HCT116 (cell line): ENCODE results near the gene RBM33.

Source experiments
- ATF3 ChIP-seq: IDR thresholded peaks from 2 replicates; pipeline ENCODE4 v1.6.1; 2012
- EGR1 ChIP-seq: IDR thresholded peaks from 2 replicates; pipeline ENCODE4 v1.6.1; 2012; ENCODE audit warnings: low read depth
- EZH2 ChIP-seq: fragments of 200-600 bp; sonication (generic); IDR thresholded peaks from 2 replicates; pipeline ENCODE4 v1.6.1; 2017; ENCODE audit warnings: antibody characterized with exemption, mixed run types
- RAD21 ChIP-seq: IDR thresholded peaks from 2 replicates; pipeline ENCODE4 v1.6.1; 2012; ENCODE audit warnings: low read depth, mild to moderate bottlenecking
- TCF7L2 ChIP-seq: IDR thresholded peaks from 2 replicates; pipeline ENCODE4 v1.7.0; 2011; ENCODE audit warnings: borderline replicate concordance, inconsistent platforms; ENCODE audit not compliant: insufficient read depth, insufficient read length; ENCODE audit errors: extremely low read depth
- ZFX ChIP-seq: fragments of 450-650 bp; IDR thresholded peaks from 2 replicates; pipeline ENCODE4 v1.6.1; 2017
- TF ChIP-seq, protein P1 (sequence below), 3 experiments: fragments of 200-600 bp in 1 of 3; sonication (generic) in 1 of 3; IDR thresholded peaks in 2 of 3; conservative IDR thresholded peaks in 1 of 3; 2 replicates each; pipeline ENCODE4 v1.5.1; 2012 to 2017; ENCODE audit warnings: low read depth in 2 of 3, low read length in 2 of 3, antibody characterized with exemption in 1 of 3, borderline replicate concordance in 1 of 3, control low read depth in 1 of 3, mild to moderate bottlenecking in 1 of 3, mixed read lengths in 1 of 3, mixed run types in 1 of 3, moderate library complexity in 1 of 3; ENCODE audit not compliant: insufficient read depth in 1 of 3
- TF ChIP-seq, protein P2 (sequence below): IDR thresholded peaks from 2 replicates; pipeline ENCODE4 v1.6.1; 2012; ENCODE audit warnings: low read depth

- TF ChIP-seq EGR1 (no peak), EZH2 (no peak), RAD21 (no peak), ZFX (no peak), ATF3 (no peak), TCF7L2 (no peak)
- TF ChIP-seq, protein P1, sequence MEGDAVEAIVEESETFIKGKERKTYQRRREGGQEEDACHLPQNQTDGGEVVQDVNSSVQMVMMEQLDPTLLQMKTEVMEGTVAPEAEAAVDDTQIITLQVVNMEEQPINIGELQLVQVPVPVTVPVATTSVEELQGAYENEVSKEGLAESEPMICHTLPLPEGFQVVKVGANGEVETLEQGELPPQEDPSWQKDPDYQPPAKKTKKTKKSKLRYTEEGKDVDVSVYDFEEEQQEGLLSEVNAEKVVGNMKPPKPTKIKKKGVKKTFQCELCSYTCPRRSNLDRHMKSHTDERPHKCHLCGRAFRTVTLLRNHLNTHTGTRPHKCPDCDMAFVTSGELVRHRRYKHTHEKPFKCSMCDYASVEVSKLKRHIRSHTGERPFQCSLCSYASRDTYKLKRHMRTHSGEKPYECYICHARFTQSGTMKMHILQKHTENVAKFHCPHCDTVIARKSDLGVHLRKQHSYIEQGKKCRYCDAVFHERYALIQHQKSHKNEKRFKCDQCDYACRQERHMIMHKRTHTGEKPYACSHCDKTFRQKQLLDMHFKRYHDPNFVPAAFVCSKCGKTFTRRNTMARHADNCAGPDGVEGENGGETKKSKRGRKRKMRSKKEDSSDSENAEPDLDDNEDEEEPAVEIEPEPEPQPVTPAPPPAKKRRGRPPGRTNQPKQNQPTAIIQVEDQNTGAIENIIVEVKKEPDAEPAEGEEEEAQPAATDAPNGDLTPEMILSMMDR (IDR thresholded peaks at IDR 0.05 in 2 of 3, conservative IDR thresholded peaks at IDR 0.05 in 1 of 3; ENCODE audit: borderline replicate concordance in 1 of 3, insufficient read depth in 1 of 3, low read depth in 2 of 3, low read length in 2 of 3) = no peak
- TF ChIP-seq, protein P2, sequence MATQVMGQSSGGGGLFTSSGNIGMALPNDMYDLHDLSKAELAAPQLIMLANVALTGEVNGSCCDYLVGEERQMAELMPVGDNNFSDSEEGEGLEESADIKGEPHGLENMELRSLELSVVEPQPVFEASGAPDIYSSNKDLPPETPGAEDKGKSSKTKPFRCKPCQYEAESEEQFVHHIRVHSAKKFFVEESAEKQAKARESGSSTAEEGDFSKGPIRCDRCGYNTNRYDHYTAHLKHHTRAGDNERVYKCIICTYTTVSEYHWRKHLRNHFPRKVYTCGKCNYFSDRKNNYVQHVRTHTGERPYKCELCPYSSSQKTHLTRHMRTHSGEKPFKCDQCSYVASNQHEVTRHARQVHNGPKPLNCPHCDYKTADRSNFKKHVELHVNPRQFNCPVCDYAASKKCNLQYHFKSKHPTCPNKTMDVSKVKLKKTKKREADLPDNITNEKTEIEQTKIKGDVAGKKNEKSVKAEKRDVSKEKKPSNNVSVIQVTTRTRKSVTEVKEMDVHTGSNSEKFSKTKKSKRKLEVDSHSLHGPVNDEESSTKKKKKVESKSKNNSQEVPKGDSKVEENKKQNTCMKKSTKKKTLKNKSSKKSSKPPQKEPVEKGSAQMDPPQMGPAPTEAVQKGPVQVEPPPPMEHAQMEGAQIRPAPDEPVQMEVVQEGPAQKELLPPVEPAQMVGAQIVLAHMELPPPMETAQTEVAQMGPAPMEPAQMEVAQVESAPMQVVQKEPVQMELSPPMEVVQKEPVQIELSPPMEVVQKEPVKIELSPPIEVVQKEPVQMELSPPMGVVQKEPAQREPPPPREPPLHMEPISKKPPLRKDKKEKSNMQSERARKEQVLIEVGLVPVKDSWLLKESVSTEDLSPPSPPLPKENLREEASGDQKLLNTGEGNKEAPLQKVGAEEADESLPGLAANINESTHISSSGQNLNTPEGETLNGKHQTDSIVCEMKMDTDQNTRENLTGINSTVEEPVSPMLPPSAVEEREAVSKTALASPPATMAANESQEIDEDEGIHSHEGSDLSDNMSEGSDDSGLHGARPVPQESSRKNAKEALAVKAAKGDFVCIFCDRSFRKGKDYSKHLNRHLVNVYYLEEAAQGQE = no peak
Observed at GRCh38 chr7:155680864-155681263, 36.4 kb downstream of the RBM33 start.
